Neural crest cell (in vitro differentiated cells): ENCODE results near the gene RTN4IP1. TPM values are rescaled to one million over a fixed set of nuclear protein-coding genes. Genes with fewer than 3 reads are reported as not detected.

Source experiments
- DNase-seq: peaks from one replicate; pipeline ENCODE4 v3.0.0; 2021; ENCODE audit warnings: low read depth, mixed read lengths, low spot score
- H3K27ac Mint-ChIP-seq: one replicate; pipeline ENCODE4 v1.8.0; 2021; ENCODE audit warnings: mild to moderate bottlenecking, mixed read lengths; ENCODE audit not compliant: unreplicated experiment
- H3K27me3 Mint-ChIP-seq: 2 replicates; pipeline ENCODE4 v1.8.0; 2021; ENCODE audit warnings: low read depth, mild to moderate bottlenecking, mixed read lengths
- H3K36me3 Mint-ChIP-seq: 2 replicates; pipeline ENCODE4 v1.8.0; 2021; ENCODE audit warnings: low read depth, mild to moderate bottlenecking, mixed read lengths
- H3K4me1 Mint-ChIP-seq: 2 replicates; pipeline ENCODE4 v1.8.0; 2021; ENCODE audit warnings: mixed read lengths
- H3K4me3 Mint-ChIP-seq: one replicate; pipeline ENCODE4 v1.8.0; 2021; ENCODE audit warnings: mild to moderate bottlenecking, mixed read lengths
- H3K9me3 Mint-ChIP-seq: 2 replicates; pipeline ENCODE4 v1.8.0; 2021; ENCODE audit warnings: mixed read lengths
- CTCF ChIP-seq: fragments of 200-600 bp; sonication (generic); conservative IDR thresholded peaks from 2 replicates; pipeline ENCODE4 v1.5.0; 2021; ENCODE audit warnings: antibody characterized with exemption, mild to moderate bottlenecking
- total RNA-seq: library from RNA; stranded (reverse); gene quantifications from 2 replicates; pipeline ENCODE4 v1.2.1, GENCODE V29; 2021

Gene RTN4IP1
- total RNA-seq, 1 donor from 2014 or later: 9.1 TPM

GRCh38 chr6:106667022-106667402 lies 37.7 kb upstream of the RTN4IP1 start:
- no peaks in the 10 kb centered on the region for H3K9me3 Mint-ChIP-seq
- DNase-seq: no peak
- H3K4me3 Mint-ChIP-seq: no peak overlapping the region
- TF ChIP-seq CTCF: no peak
- no peaks in the 10 kb centered on the region for H3K27me3 Mint-ChIP-seq
- H3K4me1 Mint-ChIP-seq: no peaks in the 10 kb centered on the region
- H3K36me3 Mint-ChIP-seq: peaks cover 23% of the 10 kb centered on the region
- no peak overlapping the region for H3K27ac Mint-ChIP-seq

- H3K9me3 Mint-ChIP-seq: no peaks in the 10 kb centered on the region
- no peak overlapping the region for H3K4me3 Mint-ChIP-seq
- TF ChIP-seq CTCF: no peak
- H3K27me3 Mint-ChIP-seq: no peaks in the 10 kb centered on the region
- H3K4me1 Mint-ChIP-seq: no peaks in the 10 kb centered on the region
- H3K27ac Mint-ChIP-seq: no peak overlapping the region
- H3K36me3 Mint-ChIP-seq: peaks cover 22% of the 10 kb centered on the region
- DNase-seq: no peak
Observed at GRCh38 chr6:106666282-106667021, 37.2 kb upstream of the RTN4IP1 start.

GRCh38 chr6:106662458-106662857 lies 33.2 kb upstream of the RTN4IP1 start:
- Mint-ChIP-seq H3K27ac (no peak overlapping the region), H3K36me3 (peaks cover 53% of the 10 kb centered on the region), H3K9me3 (peaks cover 10% of the 10 kb centered on the region), H3K4me1 (peaks cover 7% of the 10 kb centered on the region), H3K4me3 (no peak overlapping the region), H3K27me3 (no peaks in the 10 kb centered on the region)
- TF ChIP-seq CTCF: no peak
- no peak for DNase-seq

- Mint-ChIP-seq H3K27ac (no peak overlapping the region), H3K27me3 (no peaks in the 10 kb centered on the region), H3K9me3 (peaks cover 14% of the 10 kb centered on the region), H3K36me3 (peaks cover 63% of the 10 kb centered on the region), H3K4me3 (no peak overlapping the region), H3K4me1 (peaks cover 7% of the 10 kb centered on the region)
- no peak for DNase-seq
- no peak for TF ChIP-seq CTCF
Observed at GRCh38 chr6:106659859-106660258, 30.6 kb upstream of the RTN4IP1 start.

GRCh38 chr6:106658469-106658868 lies 29.2 kb upstream of the RTN4IP1 start:
- no peak for TF ChIP-seq CTCF
- DNase-seq: no peak
- Mint-ChIP-seq H3K9me3 (peaks cover 14% of the 10 kb centered on the region), H3K36me3 (peaks cover 67% of the 10 kb centered on the region), H3K27me3 (no peaks in the 10 kb centered on the region), H3K4me1 (peaks cover 7% of the 10 kb centered on the region), H3K4me3 (no peak overlapping the region), H3K27ac (no peak overlapping the region)
